Measurements from ENCODE around the gene FAM78B. TPM values are rescaled to one million over a fixed set of nuclear protein-coding genes. Genes with fewer than 3 reads are reported as not detected.
A peak's percentile ranks its signal among the peaks of the same experiment; 100 is the strongest.

The FAM78B gene
- total RNA-seq, 1 donor from 2014 or later: 2.6 TPM

DNA sequence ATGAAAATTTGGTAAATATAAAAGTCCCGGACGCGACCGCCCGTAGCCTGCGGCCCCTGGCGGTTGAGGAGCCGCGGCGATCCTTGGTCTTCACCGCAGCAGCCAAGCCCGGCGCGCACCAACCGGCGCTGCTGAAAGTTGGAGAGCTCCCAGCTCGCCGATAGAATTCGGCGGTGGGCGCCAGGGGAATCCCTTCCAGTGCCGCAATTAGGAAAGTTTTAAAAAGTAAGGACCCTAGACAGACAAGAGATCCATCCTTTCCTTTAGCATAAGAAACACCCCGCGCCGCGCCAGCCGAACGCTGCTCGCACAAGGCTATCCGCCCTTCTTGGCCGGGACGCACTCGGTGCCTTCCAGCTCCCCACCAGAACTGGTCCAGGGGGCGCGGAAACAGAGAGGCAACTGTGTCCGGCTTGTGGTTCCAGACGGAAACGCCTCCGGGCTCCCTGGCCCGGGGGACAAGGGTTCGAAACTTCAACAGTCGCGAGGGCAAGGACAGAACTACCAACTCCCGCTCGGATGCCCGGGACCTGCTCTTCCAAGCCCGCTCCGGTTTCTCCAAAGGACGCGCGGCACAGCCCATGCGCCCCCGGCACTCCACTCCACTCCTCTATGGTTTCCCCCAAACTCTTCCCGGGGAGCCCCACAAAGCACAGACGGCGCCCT, 1.7 kb downstream of the FAM78B start:
- peak; percentile 25 for DNase-seq (ENCODE audit: low spot score)

DNA sequence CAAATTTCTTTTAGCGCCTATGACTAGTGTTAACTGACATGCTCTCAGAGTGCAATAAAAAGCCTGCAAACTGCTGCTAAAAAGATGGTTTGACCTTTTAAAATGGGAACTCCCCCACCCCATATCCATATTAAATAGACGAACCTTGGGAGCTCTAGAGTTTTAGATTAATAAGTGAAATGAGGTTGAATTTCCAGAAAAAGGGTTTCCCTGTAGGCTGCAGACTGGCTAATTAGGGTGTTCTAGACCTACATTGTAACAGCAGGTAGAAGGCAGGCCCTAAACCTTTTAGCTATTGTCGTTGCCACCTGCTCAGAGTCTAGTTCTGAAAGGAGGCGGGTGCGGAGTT, 2.2 kb downstream of the FAM78B start:
- no peak for DNase-seq (ENCODE audit: low spot score)

DNA sequence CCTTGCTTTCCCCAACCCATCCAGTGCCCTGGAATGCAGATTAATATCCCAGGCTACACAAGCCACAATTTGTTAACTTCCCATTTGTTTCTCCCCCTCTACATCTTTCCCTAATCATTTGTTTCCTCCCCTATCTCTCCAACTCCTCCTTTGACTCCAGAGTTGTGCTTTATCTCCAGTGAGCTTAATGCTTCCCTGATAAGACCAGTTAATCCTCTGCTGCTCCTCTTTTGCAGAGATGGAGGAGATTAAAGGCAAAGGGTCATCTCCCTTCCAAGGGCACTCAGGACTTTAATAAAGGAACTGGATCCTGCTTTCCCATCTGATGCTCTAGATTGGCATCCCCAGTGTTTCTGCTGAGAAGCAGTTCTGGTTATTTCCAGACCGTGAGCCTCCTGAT, 7.1 kb downstream of the FAM78B start:
- no peak for DNase-seq (ENCODE audit: low spot score)

DNA sequence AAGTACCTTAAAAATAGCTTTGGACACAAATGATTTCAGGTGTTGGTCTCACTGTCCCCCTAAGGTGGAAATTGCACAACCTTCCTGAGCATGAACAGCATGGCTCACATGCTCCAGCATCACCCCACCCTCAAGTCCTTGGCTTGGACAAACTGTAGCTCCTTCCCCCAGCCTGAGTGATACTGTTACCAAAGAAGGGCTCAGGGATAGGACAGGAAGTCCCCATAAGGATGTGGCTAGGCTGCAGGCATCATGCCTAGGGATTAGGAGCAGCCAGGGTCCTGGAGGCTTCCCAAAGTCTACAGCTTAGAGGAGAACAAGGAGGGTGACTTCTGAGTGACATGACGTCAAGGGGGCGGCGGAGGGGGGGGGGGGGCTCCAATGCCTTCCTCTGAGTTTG, 10.1 kb downstream of the FAM78B start:
- no peak for DNase-seq (ENCODE audit: low spot score)

DNA sequence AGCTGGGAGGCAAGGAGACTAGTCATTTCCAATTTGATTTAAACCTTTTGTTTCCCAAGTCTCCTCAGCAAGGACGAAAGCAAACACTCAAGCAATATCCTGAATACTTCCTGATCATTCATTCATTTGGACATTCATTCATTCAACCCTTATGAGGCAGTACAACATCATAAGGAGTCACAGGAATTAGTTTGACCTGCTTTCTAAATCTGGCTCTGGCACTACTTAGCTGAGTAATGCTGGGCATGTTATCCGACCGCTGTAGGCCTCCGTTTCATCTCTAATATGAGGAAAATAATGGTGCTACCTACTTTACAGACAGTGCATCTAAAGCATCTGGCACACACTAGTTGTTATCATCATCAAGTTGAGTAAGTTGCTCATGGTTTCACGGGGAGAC, 11.7 kb downstream of the FAM78B start:
- no peak for DNase-seq (ENCODE audit: low spot score)

DNA sequence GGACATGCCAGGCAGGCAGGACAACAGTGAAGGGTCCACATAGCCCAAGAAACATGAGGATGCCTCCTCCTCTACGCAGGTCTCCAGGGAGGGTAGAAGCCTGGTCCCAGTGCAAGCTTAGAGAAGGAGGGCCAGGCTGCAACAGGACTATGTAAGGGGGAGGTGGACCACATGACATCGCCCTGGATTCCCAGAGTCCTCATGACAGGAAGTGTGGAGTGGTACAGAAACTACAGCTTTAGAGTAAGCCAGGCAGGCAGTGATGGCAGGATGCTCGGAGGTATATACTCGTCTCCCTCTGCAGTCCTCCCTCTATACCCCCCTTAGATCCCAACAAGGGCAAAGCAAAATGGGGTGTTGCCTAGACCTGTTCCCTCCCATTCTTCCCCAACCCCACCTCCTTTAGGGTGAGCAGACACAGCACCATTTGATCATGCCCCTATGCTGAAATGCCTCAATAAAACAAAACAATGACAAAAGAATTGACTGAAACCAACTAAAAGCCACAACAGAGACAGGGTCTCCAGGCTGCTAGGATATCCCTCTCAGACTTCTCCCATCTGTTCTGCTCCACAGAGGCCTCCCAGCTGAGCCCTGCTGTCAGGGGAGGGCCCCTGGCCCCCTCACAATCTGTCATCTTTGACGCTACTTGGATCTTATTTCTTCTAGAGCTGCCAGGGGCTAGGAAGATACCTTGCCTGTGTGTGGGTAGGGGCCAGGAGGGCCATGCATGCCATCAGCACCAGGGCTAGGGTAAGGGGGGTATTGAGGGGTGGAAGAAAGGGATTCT, 13.1 kb downstream of the FAM78B start:
- DNase-seq (ENCODE audit: low spot score): no peak

DNA sequence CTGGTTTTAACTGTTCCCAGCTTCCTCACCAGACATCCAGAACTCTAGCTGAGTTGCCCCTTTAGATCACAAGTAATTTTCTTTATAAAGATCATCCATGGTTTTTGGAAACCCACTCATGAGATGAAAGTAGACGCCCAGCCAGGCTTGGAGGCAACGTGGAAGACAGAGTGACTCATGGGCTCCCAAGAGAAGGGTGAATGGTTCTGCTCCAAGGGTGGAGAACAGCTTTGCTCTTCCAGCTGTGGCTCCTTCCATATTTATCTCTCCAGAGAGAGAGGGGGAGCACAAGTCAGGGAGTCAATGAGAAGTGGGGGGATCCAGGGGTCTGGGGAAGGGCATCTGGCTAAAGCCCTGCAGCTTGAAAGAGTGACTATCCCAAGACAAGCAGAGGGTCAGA, 13.8 kb downstream of the FAM78B start:
- DNase-seq (ENCODE audit: low spot score): no peak

DNA sequence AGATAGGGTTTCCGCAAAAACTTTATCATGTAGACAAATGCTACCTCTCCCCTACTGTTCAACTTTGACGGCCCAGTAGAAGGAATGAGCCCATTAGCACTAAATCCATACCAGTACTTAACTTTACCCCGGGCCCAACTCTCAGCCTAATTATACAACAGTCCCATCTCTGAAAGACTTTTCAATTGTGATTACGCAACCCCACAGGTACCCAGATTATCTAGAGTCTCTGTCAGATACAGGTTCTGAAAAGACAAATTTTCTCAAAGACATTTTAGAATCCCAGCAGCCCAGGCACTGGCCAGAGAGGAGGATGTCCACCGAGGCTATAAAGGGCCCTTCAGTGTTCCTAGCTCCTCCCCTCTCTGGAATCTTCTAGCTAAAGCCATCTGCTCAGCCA, 15.0 kb downstream of the FAM78B start:
- DNase-seq (ENCODE audit: low spot score): no peak

DNA sequence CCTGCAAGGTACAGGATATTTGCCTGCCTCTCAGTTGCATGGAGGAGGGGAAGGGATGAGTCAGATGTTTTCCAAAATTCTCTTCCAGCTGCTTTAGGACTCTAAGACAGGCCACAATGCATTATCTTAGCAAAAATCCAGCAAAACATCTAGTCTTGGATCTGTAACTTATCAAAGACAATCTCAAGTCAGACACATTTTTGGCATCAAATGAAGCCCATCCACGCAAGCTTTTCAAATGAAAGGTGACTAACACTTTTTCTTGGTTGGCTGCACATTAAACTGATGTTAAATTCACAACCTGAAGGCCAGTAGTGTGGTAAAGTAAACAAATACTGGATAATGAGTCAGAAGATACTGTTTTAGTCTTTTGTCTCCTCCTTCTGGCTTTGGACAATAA, 21.3 kb downstream of the FAM78B start:
- no peak for DNase-seq (ENCODE audit: low spot score)

DNA sequence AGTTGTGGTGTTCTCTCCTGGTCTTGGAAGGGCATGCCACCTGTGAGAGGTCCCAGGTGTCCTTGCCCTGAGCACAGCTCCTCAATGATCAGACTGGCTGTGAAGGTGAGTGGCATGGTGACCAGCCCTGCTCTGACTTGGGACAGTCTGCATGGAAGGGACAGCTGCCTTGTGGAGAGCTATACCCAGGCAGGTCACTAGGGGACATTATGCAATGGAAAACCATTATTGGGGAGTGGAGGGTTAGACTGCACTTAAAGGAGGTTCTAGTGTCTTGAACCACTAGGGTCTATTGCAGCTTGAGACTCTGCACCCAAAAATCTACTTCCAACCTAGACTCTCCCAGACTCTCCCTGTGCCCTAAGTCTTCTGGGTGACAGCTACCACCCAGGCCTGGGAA, 24.8 kb downstream of the FAM78B start:
- DNase-seq (ENCODE audit: low spot score): no peak

DNA sequence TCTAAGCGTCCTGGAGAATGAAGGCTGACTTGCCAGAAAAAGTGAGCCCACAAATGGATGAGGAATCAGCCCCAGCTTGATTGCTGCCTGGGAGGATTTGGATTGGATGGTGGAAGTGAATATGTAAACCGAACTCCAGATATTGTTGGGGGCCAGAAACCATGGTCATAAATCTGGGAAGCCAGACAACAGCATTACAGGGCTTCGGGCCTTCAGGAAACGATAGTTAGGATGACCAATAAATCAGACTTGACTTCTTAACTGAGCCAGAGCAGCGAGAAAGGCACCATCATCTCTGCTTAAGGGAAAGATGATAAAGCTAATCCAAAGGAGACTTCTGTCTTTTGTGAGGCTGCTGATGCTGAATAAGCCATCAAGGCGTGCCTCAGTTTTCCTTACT, 26.6 kb downstream of the FAM78B start:
- no peak for DNase-seq (ENCODE audit: low spot score)

DNA sequence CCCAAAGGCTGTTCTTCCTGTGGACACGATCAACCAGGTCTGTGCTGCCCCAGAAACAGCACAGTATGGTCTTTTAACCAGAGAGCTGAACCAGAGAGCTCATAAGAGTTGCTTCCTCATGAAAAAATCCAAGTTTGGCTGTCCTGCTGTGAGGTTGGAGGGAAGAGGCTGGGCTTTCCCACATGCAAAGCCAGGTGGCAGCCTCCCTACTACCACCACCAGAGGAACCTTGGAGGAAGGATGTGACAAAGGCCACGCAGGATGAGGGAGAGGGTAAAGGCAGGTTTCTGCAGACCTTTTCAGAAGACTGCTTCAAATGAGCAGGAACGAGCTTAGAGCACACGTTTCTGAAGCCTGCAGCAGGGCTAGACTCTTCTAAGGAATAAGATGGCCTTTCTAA, 27.1 kb downstream of the FAM78B start:
- DNase-seq (ENCODE audit: low spot score): no peak

DNA sequence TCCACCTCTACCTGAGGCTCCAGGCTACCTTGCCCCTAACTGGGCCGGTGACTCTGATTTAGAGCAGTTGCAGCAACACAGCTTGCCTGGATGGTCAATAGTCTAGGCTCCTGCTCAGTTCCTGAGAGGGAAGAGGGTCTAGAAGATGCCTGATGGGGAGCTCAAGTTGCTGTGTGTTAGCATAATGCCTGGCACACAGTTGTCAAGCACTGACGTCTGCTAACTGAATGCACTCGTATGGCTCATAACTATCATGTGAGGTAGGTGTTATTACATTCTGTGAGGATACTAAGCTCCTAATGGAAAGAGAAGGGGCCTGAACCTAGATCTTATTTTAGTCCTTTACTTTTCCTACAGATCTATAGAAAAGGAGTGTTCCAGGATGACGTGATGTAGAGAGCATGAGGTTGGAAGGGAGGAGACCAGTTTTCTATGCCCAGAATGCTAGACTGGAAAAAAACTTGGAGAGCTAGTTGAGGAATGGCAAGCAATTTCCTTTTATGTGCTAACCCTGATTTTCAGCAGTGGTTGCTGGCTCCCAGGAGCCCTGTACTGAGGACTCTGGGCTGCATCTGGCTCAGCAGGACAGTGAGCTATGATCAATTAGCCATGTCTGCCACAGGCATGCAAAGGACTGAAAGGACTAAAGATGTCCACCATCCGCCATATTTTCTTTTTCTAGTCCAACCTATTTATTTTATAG, 30.0 kb downstream of the FAM78B start:
- no peak for DNase-seq (ENCODE audit: low spot score)

DNA sequence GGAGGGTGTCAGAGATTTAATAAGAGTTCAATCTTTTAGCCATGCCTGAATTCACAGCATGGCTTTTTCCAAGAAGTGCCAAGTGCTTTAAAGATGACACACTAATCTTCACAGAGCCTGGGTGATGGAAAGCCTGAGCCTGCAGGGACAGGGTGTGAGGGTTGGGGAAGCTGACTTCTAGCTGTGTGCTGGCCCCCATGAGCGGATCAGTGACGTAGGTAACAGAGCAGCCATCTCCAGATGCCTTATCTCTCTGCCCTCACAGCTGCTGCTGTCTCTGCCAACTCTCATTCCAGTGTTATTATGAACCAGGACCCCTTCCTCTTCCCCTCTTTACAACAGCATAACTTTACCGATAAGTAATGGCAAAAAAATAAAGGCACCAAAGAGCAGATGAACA, 30.6 kb downstream of the FAM78B start:
- DNase-seq (ENCODE audit: low spot score): no peak

DNA sequence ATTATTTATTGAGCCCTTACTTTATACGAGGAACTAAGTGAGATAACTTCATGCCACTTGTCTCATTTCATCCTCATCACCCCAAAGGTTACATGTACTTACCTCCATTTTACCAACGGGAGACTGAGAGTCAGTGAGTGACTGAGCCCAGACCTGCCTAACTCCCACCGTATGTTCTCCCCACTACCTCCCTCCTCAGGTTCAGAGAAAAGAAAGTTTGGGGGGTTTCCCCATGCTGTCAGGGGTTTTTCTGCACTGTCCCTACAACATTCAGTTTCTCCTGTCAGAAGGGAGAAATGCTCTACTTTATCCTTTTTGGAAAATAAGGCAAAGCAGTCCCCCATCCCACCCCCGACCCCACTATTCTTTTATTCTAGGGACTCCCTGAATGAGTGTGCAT, 32.9 kb downstream of the FAM78B start:
- DNase-seq (ENCODE audit: low spot score): no peak

DNA sequence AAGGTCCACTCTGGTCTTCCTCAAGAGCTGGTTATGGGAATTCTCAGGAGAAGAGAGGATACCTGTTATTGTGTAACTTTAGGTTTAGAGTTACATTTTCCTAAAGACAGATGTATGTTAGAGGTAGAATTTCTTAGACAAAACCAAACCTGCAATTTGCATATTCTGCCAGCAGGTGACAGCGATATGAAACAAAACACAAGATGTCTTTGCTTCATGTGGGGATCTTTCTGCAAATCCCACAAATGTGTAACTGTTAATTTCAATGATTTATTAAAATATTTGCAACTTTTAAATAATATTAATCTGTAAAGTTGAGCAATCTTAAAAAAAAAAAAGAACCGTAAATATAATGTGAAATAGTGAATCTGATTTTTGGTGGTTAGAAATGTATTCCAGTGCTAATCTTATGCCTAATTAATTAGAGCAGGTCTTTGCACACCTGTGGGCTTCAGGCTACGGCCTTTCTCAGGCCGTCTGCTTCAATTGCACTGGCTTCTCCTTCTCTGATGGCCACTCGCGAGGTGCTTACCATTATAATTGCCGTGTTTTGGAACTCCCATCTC, 33.4 kb downstream of the FAM78B start:
- no peak for DNase-seq (ENCODE audit: low spot score)

DNA sequence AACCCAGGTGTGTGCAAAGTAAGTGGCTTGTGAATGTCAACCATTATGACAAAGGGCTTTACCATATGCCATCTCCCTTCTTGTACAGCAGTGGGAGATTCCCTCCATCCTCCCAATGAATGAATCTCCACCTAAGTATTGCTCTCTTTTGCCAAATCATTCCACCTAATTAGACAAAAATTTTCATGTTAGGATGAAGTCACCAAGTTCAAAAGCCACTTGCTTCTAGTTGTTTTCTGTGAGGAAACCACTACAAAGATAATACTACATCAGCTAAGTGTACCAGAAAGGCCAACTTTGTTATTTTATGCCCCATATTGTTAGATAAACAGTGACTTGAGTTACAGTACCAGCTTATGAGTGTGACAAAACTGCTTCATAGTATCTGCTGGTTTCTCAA, 34.3 kb downstream of the FAM78B start:
- no peak for DNase-seq (ENCODE audit: low spot score)

DNA sequence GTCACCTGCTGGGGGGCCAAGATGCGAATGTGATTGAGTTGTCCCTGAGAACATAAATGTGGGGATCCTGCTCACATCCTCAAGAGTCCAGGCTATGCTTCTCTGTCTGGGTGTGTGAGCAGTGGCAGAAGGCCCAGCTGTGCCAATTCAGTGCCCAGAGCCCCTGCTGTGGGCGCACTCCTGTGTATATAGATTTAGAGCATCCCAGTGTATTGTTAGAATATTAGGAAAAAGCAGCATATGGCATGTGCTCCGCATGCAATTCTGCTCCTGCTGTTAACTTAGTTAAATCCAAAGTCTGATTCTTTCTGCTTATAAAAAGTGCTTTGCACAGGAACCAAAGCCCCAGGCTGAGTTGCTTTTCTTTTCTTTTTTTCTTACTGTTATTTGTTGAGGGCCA, 37.8 kb downstream of the FAM78B start:
- DNase-seq (ENCODE audit: low spot score): no peak

DNA sequence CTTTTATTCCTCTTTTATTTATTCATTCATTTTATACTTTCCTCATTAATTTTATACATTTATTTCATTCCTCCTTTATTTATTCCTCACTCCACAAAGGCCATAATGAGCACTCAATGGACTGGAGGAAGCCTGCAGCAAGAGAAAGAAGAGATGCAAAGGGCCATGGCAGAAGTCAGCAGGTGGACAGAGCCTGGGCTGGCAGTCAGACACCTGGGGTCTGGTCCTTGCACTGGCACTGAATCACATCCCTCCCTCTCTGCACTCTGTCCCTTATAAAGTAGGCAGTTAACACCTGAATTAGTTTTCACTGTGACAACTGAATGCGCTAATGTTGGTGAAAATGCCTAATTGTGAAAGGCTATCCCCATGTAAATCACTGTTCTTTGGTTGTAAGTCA, 38.6 kb downstream of the FAM78B start:
- no peak for DNase-seq (ENCODE audit: low spot score)

DNA sequence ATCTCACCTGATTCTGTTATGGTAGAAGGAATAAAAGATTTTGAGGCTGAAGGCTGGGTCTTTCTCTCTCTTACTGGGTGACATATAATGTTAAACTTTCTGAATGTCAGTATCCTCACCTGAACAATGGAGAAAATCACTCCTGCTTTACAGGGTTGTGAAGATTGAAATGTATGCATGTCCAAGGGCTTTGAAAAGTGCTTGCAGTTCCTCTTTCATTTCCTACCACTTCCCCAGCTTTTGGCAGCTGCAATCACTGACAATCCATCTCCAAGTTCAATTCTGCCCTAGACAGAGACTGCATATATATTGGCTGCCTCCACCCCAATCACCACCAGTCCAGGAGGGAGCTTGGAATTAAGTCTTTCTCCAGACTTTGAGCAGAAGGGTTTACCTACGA, 39.8 kb downstream of the FAM78B start:
- DNase-seq (ENCODE audit: low spot score): no peak

DNA sequence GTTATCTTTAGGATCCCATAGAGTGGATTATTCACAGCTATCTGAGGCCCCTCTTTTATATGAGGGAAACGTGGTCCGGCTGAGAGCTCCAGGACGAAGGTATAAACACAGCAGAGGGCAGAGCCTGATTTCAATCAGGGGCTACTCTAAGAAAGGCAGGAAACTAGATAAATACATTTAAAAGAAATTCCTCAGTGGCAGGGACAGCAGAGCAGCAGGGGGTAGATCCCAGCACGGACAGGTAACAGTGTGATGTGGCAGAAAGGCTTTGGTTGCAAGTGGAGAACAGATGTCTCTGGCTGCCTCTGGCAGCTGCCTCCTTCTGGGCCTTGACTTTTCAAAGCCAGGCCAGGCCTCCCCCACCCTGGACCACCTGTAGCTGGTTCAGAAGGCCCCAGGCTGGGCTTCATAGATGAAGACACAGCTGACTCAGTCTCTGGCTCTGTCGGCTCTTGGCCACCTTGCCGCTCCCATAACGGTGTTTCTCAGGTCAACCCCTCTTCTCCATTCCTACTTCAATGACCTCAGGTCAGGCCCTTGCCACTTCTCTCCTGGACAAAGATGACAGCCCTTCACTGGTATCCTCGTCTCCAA, 43.8 kb downstream of the FAM78B start:
- no peak for DNase-seq (ENCODE audit: low spot score)

DNA sequence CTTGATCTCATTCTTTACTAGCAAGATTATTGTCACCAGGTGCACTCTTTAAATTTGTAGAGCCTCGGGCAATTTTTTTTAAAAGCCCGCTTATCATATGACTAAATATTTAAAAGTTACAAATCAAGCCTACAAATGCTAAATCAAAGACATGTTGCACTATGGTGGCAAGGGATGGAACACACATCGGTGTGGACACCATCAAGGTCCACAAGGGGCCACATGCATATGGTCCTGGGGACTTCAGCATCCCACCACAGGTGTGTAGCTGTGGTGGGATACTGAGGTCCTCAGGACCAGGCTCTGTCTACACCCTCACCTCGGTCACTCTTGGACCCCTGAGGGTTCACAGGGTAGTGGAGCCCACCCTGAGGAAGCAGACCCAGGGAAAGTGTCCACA, 45.8 kb downstream of the FAM78B start:
- no peak for DNase-seq (ENCODE audit: low spot score)
